HepG2 (cell line): ENCODE data around the gene HDLBP. TPM values are rescaled to one million over a fixed set of nuclear protein-coding genes. Genes with fewer than 3 reads are reported as not detected.

ENCODE experiments used
- BCL6 ChIP-seq: IDR thresholded peaks from 2 replicates; pipeline ENCODE4 v1.6.1; 2016; ENCODE audit warnings: missing genetic modification reagents, missing compliant biosample characterization
- E2F5 ChIP-seq: sonication (generic); formaldehyde crosslinking; conservative IDR thresholded peaks from 2 replicates; pipeline ENCODE4 v1.4.0; 2020; ENCODE audit warnings: missing genetic modification reagents
- ELF1 ChIP-seq: sonication (generic); formaldehyde crosslinking; IDR thresholded peaks from 2 replicates; pipeline ENCODE4 v1.4.0; 2020; ENCODE audit warnings: missing genetic modification reagents
- ERF ChIP-seq: IDR thresholded peaks from 2 replicates; pipeline ENCODE4 v1.6.1; 2018; ENCODE audit warnings: missing biosample characterization, missing genetic modification reagents
- ESRRA ChIP-seq: sonication (generic); formaldehyde crosslinking; IDR thresholded peaks from 2 replicates; pipeline ENCODE4 v1.5.1; 2020; ENCODE audit warnings: mild to moderate bottlenecking, low read depth, missing genetic modification reagents
- ETV6 ChIP-seq: sonication (generic); formaldehyde crosslinking; conservative IDR thresholded peaks from 2 replicates; pipeline ENCODE4 v1.4.0; 2020; ENCODE audit warnings: missing genetic modification reagents
- GATA4 ChIP-seq: sonication (generic); IDR thresholded peaks from 2 replicates; pipeline ENCODE4 v1.6.1; 2016; ENCODE audit warnings: antibody characterized with exemption, low read depth, borderline replicate concordance
- HMGXB4 ChIP-seq, 2 experiments: sonication (generic) in 1 of 2; formaldehyde crosslinking in 1 of 2; IDR thresholded peaks; 2 replicates each; pipeline versions ENCODE4 v1.4.0 to v1.6.1; 2018 to 2020; ENCODE audit warnings: missing genetic modification reagents in 2 of 2, borderline replicate concordance in 1 of 2, low read depth in 1 of 2, mild to moderate bottlenecking in 1 of 2, missing biosample characterization in 1 of 2
- KDM5A ChIP-seq: fragments of 200-600 bp; sonication (generic); IDR thresholded peaks from 2 replicates; pipeline ENCODE4 v1.7.0; 2018; ENCODE audit warnings: antibody characterized with exemption, mild to moderate bottlenecking, low read length, borderline replicate concordance
- NBN ChIP-seq: fragments of 450-650 bp; conservative IDR thresholded peaks from 2 replicates; pipeline ENCODE4 v1.6.1; 2017
- NFKB2 ChIP-seq: sonication (generic); formaldehyde crosslinking; IDR thresholded peaks from 2 replicates; pipeline ENCODE4 v1.4.0; 2020; ENCODE audit warnings: missing genetic modification reagents, borderline replicate concordance
- NRL ChIP-seq: sonication (generic); formaldehyde crosslinking; IDR thresholded peaks from 2 replicates; pipeline ENCODE4 v1.5.0; 2020; ENCODE audit warnings: missing genetic modification reagents, mild to moderate bottlenecking, moderate library complexity, borderline replicate concordance
- SNAI1 ChIP-seq: sonication (generic); formaldehyde crosslinking; IDR thresholded peaks from 2 replicates; pipeline ENCODE4 v1.5.0; 2020; ENCODE audit warnings: mild to moderate bottlenecking, missing genetic modification reagents, borderline replicate concordance
- TAF15 ChIP-seq: fragments of 200-400 bp; formaldehyde crosslinking; IDR thresholded peaks from one replicate; pipeline ENCODE4 v1.6.1; 2018; ENCODE audit warnings: mild to moderate bottlenecking, low read depth, low read length; ENCODE audit not compliant: poor library complexity, severe bottlenecking
- ZFYVE20 ChIP-seq: sonication (generic); formaldehyde crosslinking; IDR thresholded peaks from 2 replicates; pipeline ENCODE4 v1.8.0; 2023; ENCODE audit warnings: low read depth, mild to moderate bottlenecking, moderate library complexity, missing genetic modification reagents, borderline replicate concordance
- ZNF264 ChIP-seq: sonication (generic); formaldehyde crosslinking; IDR thresholded peaks from 2 replicates; pipeline ENCODE4 v1.4.0; 2020; ENCODE audit warnings: missing genetic modification reagents
- ZNF296 ChIP-seq: sonication (generic); formaldehyde crosslinking; conservative IDR thresholded peaks from 2 replicates; pipeline ENCODE4 v1.5.0; 2020; ENCODE audit warnings: mild to moderate bottlenecking, missing genetic modification reagents
- ZNF317 ChIP-seq: sonication (generic); formaldehyde crosslinking; IDR thresholded peaks from 2 replicates; pipeline ENCODE4 v1.5.0; 2020; ENCODE audit warnings: mild to moderate bottlenecking, missing genetic modification reagents
- ZNF574 ChIP-seq: sonication (generic); formaldehyde crosslinking; IDR thresholded peaks from 2 replicates; pipeline ENCODE4 v1.4.0; 2020; ENCODE audit warnings: missing genetic modification reagents
- ZNF589 ChIP-seq: sonication (generic); formaldehyde crosslinking; conservative IDR thresholded peaks from 2 replicates; pipeline ENCODE4 v1.8.0; 2022; ENCODE audit warnings: mild to moderate bottlenecking, moderate library complexity, missing genetic modification reagents
- ZNF615 ChIP-seq: sonication (generic); formaldehyde crosslinking; IDR thresholded peaks from 2 replicates; pipeline ENCODE4 v1.5.0; 2020; ENCODE audit warnings: mild to moderate bottlenecking, missing genetic modification reagents, borderline replicate concordance
- ZNF7 ChIP-seq: IDR thresholded peaks from 2 replicates; pipeline ENCODE4 v1.6.1; 2016; ENCODE audit warnings: missing biosample characterization, missing genetic modification reagents
- ZNF878 ChIP-seq: sonication (generic); formaldehyde crosslinking; IDR thresholded peaks from 2 replicates; pipeline ENCODE4 v1.8.1; 2023; ENCODE audit warnings: mild to moderate bottlenecking, missing genetic modification reagents, moderate library complexity
- ZSCAN25 ChIP-seq: sonication (generic); formaldehyde crosslinking; IDR thresholded peaks from 2 replicates; pipeline ENCODE4 v1.8.0; 2022; ENCODE audit warnings: mild to moderate bottlenecking, missing genetic modification reagents
- polyA plus RNA-seq, 8 experiments: library from polyadenylated mRNA; depleted of rRNA in 3 of 8; stranded (reverse) in 7 of 8; unstranded in 1 of 8; fragments of >200 nt; fragmentation: Illumina TruSeq in 4 of 8; extraction: Trizol in 4 of 8; gene quantifications; 2 replicates each; pipeline versions ENCODE4 v1.2.1 to v1.2.3, GENCODE V29; 2011 to 2016; ENCODE audit warnings: low read depth in 4 of 8, missing spikeins in 1 of 8, mixed read lengths in 1 of 8; ENCODE audit not compliant: insufficient read depth in 1 of 8
- total RNA-seq, 5 experiments: library from RNA; depleted of rRNA; stranded (reverse); fragments of >200 nt; fragmentation: Illumina TruSeq; extraction: Trizol; gene quantifications; 2 replicates each; pipeline ENCODE4 v1.2.3, GENCODE V29; 2016; ENCODE audit warnings: low read depth in 1 of 5

The HDLBP gene
- total and polyA plus RNA-seq, 2 of the 13 experiments (the other 11 are each of a cell fraction or from before 2014, with no cell fraction given): 464 to 707 TPM

GRCh38 chr2:241355983-241356870 is 40.8 kb upstream of the HDLBP start, which contains the start of gene FARP2 (continued):
- TF ChIP-seq NBN (no peak), ETV6 (CRISPR knock-in tag) (0 out of 2 replicates have a peak, but pooled peaks have one; percentile 72), ZNF574 (peak; percentile 85), GATA4 (peak; percentile 64; the same call in 1 of the 2 replicates), ZNF264 (no peak), KDM5A (peak; percentile 35; the same call in 1 of the 2 replicates), ZFYVE20 (peak; percentile 74; the same call in 1 of the 2 replicates), ZNF317 (CRISPR knock-in tag) (no peak), NRL (peak; percentile 71; the same call in 1 of the 2 replicates), E2F5 (CRISPR knock-in tag) (peak; percentile 15; the same call in 1 of the 2 replicates), NFKB2 (CRISPR knock-in tag) (peak; percentile 63; the same call in 1 of the 2 replicates), ZNF296 (CRISPR knock-in tag) (0 out of 2 replicates have a peak, but pooled peaks have one; percentile 43), ESRRA (CRISPR knock-in tag) (0 out of 2 replicates have a peak, but pooled peaks have one; percentile 54), ZNF878 (CRISPR knock-in tag) (no peak), ELF1 (no peak), ZNF615 (CRISPR knock-in tag) (no peak), SNAI1 (no peak), ZSCAN25 (CRISPR knock-in tag) (0 out of 2 replicates have a peak, but pooled peaks have one; percentile 54), HMGXB4 (CRISPR knock-in tag; IDR thresholded peaks at IDR 0.05; ENCODE audit: borderline replicate concordance in 1 of 2, low read depth in 1 of 2) (peak; percentile 10 to 55; a peak in 2 of 4 replicates), ERF (CRISPR knock-in tag) (peak; percentile 59; the same call in 1 of the 2 replicates), BCL6 (peak; percentile 28), ZNF589 (CRISPR knock-in tag) (no peak), ZNF7 (CRISPR knock-in tag) (no peak), TAF15 (peak; percentile 3)
